ENCODE results near the gene PCOLCE2.
A peak's percentile ranks its signal among the peaks of the same experiment; 100 is the strongest.

PCOLCE2 gene

GRCh38 chr3:142863930-142864920, 24.7 kb downstream of the PCOLCE2 start:
- peak in 1 of 2 experiments; percentile 14 for DNase-seq

GRCh38 chr3:142863010-142863817, 25.7 kb downstream of the PCOLCE2 start:
- peak; percentile 43 to 59 for DNase-seq

- no peak for DNase-seq
Observed at GRCh38 chr3:142861926-142862325, 27.0 kb downstream of the PCOLCE2 start.

- no peak for DNase-seq
Observed at GRCh38 chr3:142858043-142858442, 30.8 kb downstream of the PCOLCE2 start.

- DNase-seq, result peak in 1 of 2 experiments; percentile 39
Observed at GRCh38 chr3:142857056-142857455, 31.8 kb downstream of the PCOLCE2 start.

GRCh38 chr3:142853270-142854168, 35.4 kb downstream of the PCOLCE2 start:
- DNase-seq, result no peak

GRCh38 chr3:142852009-142852408, 36.9 kb downstream of the PCOLCE2 start:
- no peak for DNase-seq

- peak; percentile 99 for DNase-seq
Observed at GRCh38 chr3:142850395-142851023, 38.4 kb downstream of the PCOLCE2 start.

GRCh38 chr3:142849148-142849547, 39.7 kb downstream of the PCOLCE2 start:
- DNase-seq, result no peak

GRCh38 chr3:142846779-142847577, 41.9 kb downstream of the PCOLCE2 start:
- no peak for DNase-seq

- DNase-seq, result peak; percentile 19 to 32
Observed at GRCh38 chr3:142844339-142844977, 44.4 kb downstream of the PCOLCE2 start.

- peak in 1 of 2 experiments; percentile 23 for DNase-seq
Observed at GRCh38 chr3:142839831-142840230, 49.1 kb downstream of the PCOLCE2 start.

GRCh38 chr3:142837526-142837925, 51.4 kb downstream of the PCOLCE2 start:
- peak; percentile 98 to 99 for DNase-seq

- DNase-seq, result peak; percentile 92 to 95
Observed at GRCh38 chr3:142828703-142829305, 60.1 kb downstream of the PCOLCE2 start.

GRCh38 chr3:142819179-142819578, 69.7 kb downstream of the PCOLCE2 start:
- DNase-seq, result no peak

- DNase-seq, result no peak
Observed at GRCh38 chr3:142818651-142819050, 70.2 kb downstream of the PCOLCE2 start.

GRCh38 chr3:142817897-142818296, 71.0 kb downstream of the PCOLCE2 start:
- no peak for DNase-seq

- DNase-seq, result no peak
Observed at GRCh38 chr3:142817356-142817755, 71.5 kb downstream of the PCOLCE2 start.

- DNase-seq, result no peak
Observed at GRCh38 chr3:142815803-142816202, 73.1 kb downstream of the PCOLCE2 start.

- no peak for DNase-seq
Observed at GRCh38 chr3:142809259-142809658, 79.6 kb downstream of the PCOLCE2 start.

Data from AML-193 (cell line).